ENCODE data around the gene LCOR. TPM values are rescaled to one million over a fixed set of nuclear protein-coding genes. Genes with fewer than 3 reads are reported as not detected.

Gene LCOR
- 10 to 100 TPM; 58.6 to 73.1 TPM for total RNA-seq

GRCh38 chr10:96831867-96832720, at the start of gene LCOR:
TSS of gene LCOR (plus strand) at chr10:96832298. CDS start at chr10:96949058, 116,760 bp downstream.
- peak within 1 kb of the TSS; percentile 95 for H3K27ac ChIP-seq
- H3K4me3 ChIP-seq = peak within 1 kb of the TSS; percentile 94
- no peaks in the 10 kb centered on the region for H3K36me3 ChIP-seq
- peak; percentile 84 for DNase-seq
- TF ChIP-seq, protein P1, sequence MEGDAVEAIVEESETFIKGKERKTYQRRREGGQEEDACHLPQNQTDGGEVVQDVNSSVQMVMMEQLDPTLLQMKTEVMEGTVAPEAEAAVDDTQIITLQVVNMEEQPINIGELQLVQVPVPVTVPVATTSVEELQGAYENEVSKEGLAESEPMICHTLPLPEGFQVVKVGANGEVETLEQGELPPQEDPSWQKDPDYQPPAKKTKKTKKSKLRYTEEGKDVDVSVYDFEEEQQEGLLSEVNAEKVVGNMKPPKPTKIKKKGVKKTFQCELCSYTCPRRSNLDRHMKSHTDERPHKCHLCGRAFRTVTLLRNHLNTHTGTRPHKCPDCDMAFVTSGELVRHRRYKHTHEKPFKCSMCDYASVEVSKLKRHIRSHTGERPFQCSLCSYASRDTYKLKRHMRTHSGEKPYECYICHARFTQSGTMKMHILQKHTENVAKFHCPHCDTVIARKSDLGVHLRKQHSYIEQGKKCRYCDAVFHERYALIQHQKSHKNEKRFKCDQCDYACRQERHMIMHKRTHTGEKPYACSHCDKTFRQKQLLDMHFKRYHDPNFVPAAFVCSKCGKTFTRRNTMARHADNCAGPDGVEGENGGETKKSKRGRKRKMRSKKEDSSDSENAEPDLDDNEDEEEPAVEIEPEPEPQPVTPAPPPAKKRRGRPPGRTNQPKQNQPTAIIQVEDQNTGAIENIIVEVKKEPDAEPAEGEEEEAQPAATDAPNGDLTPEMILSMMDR (IDR thresholded peaks at IDR 0.05) = no peak
- peak within 1 kb of the TSS; percentile 89 for H3K9ac ChIP-seq (ENCODE audit: low read depth in 2 of 2, low read length in 2 of 2)
- peaks cover 8% of the 10 kb centered on the region for H3K4me1 ChIP-seq
- H3K27me3 ChIP-seq = no peaks in the 10 kb centered on the region
- H3K9me3 ChIP-seq = no peaks in the 10 kb centered on the region
- intact Hi-C loops (cut with DNase I) = no loop called here

DNA sequence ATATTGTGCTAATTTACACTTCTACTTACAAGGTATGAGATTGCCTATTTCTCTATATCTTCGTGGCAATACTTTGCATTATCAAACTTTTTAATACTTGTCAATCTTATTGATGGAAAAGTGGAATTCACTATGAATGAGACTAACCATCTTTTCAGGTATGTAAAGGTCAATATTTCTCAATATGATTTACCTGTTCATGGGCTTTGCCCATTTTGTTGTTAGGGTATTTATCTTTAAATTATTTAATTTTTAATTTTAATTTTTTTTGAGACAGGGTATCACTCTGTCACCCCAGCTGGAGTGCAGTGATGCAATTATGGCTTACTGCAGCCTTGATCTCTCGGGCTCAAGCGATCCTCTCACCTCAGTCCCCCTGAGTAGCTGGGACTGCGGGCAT, 47.8 kb upstream of the LCOR start:
- H3K9ac ChIP-seq (ENCODE audit: low read depth in 2 of 2, low read length in 2 of 2) = no peak overlapping the region
- no peaks in the 10 kb centered on the region for H3K9me3 ChIP-seq
- no peaks in the 10 kb centered on the region for H3K4me1 ChIP-seq
- H3K36me3 ChIP-seq = no peaks in the 10 kb centered on the region
- no peak overlapping the region for H3K27ac ChIP-seq
- no peak for DNase-seq
- intact Hi-C loops (cut with DNase I) = no loop called here
- TF ChIP-seq, protein P1 (IDR thresholded peaks at IDR 0.05) = no peak
- H3K4me3 ChIP-seq = no peak overlapping the region
- no peaks in the 10 kb centered on the region for H3K27me3 ChIP-seq

DNA sequence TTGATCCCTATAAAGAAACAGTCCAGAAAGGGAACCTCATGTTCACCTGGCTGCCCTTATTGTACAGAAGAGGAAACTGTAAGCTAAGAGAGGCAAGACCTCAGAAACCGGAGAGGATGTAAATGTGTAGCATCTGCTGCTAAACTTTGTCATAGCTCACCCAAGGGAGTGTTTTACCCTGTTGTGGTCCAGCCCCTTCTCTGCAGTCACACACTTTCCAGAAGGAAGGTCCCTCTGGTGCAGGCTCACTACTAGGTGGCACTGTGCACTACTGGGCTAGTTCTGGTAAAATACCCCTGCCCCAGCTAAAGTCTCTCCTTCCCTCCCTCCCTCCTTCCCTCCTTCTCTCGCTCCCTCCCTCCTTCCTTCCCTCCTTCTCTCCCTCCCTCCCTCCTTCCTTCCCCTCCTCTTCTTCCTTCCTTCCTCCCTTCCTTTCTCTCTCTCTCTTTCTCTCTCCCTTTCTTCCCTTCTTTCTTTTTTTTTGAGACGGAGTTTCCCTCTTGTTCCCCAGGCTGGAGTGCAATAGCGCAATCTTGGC, 42.5 kb upstream of the LCOR start:
- Histone ChIP-seq H3K4me1 (no peaks in the 10 kb centered on the region), H3K27ac (no peak overlapping the region), H3K27me3 (no peaks in the 10 kb centered on the region), H3K36me3 (no peaks in the 10 kb centered on the region), H3K9me3 (no peaks in the 10 kb centered on the region), H3K9ac (ENCODE audit: low read depth in 2 of 2, low read length in 2 of 2) (no peak overlapping the region), H3K4me3 (no peak overlapping the region)
- intact Hi-C loops (cut with DNase I) = no loop called here
- TF ChIP-seq, protein P1 (IDR thresholded peaks at IDR 0.05) = no peak
- DNase-seq = no peak

DNA sequence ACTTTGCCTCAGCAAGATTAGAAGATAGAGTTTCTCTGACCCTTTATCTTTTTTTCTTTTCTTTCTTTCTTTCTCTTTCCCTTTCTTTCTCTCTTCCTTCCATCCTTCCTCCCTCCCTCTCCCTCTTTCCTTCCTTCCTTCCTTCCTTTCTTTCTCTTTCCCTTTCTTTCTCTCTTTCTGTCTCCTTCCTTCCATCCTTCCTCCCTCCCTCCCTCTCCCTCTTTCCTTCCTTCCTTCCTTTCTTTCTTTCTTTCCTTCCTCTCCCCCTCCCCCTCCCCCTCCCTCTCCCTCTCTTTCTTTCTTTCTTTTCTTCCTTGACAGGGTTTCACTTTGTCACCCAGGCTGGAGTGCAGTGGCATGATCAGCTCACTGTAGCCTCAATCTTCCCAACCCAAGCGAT, 40.2 kb upstream of the LCOR start:
- no peak for DNase-seq
- Histone ChIP-seq H3K27me3 (no peaks in the 10 kb centered on the region), H3K9ac (ENCODE audit: low read depth in 2 of 2, low read length in 2 of 2) (no peak overlapping the region), H3K9me3 (no peaks in the 10 kb centered on the region), H3K27ac (no peak overlapping the region), H3K36me3 (no peaks in the 10 kb centered on the region), H3K4me3 (no peak overlapping the region), H3K4me1 (no peaks in the 10 kb centered on the region)
- intact Hi-C loops (cut with DNase I) = no loop called here
- TF ChIP-seq, protein P1 (IDR thresholded peaks at IDR 0.05) = no peak

- DNase-seq = peak; percentile 72
- Histone ChIP-seq H3K4me3 (no peak overlapping the region), H3K4me1 (no peaks in the 10 kb centered on the region), H3K27me3 (no peaks in the 10 kb centered on the region), H3K27ac (peak overlapping the region; percentile 77), H3K36me3 (no peaks in the 10 kb centered on the region), H3K9ac (ENCODE audit: low read depth in 2 of 2, low read length in 2 of 2) (peak overlapping the region in 1 of 2 donors; percentile 62), H3K9me3 (no peaks in the 10 kb centered on the region)
- TF ChIP-seq, protein P1 (IDR thresholded peaks at IDR 0.05) = no peak
- intact Hi-C loops (cut with DNase I) = no loop called here
Measured at GRCh38 chr10:96794836-96795733, 37.0 kb upstream of the LCOR start.

Measured in colonic mucosa (tissue), 4 donors.